Liver (tissue), 9 donors: Measurements from ENCODE around the gene MYO3B. TPM values are rescaled to one million over a fixed set of nuclear protein-coding genes. Genes with fewer than 3 reads are reported as not detected.

Experiments
- DNase-seq: peaks from one replicate; pipeline ENCODE4 v3.0.0-alpha.2; 2017; ENCODE audit warnings: low spot score
- H3K27ac ChIP-seq, 2 donors: one replicate each; pipeline ENCODE4 v1.7.0; 2013; ENCODE audit warnings: inconsistent platforms in 2 of 2, low read length in 2 of 2, control low read depth in 1 of 2, low read depth in 1 of 2, mild to moderate bottlenecking in 1 of 2
- H3K27me3 ChIP-seq, 4 donors: one replicate each; pipeline versions ENCODE4 v1.6.1 to v1.7.0; 2013; ENCODE audit warnings: low read length in 3 of 4, inconsistent platforms in 1 of 4, mild to moderate bottlenecking in 1 of 4, moderate library complexity in 1 of 4; ENCODE audit not compliant: control insufficient read depth in 4 of 4, insufficient read depth in 4 of 4
- H3K36me3 ChIP-seq, 4 donors: one replicate each; pipeline versions ENCODE4 v1.6.1 to v1.7.0; 2013; ENCODE audit warnings: low read length in 3 of 4, mild to moderate bottlenecking in 3 of 4, low read depth in 1 of 4, moderate library complexity in 1 of 4; ENCODE audit not compliant: control insufficient read depth in 4 of 4, insufficient read depth in 3 of 4
- H3K4me1 ChIP-seq, 4 donors: one replicate each; pipeline versions ENCODE4 v1.6.1 to v1.7.0; 2013; ENCODE audit warnings: low read length in 3 of 4, mild to moderate bottlenecking in 3 of 4, moderate library complexity in 1 of 4; ENCODE audit not compliant: control insufficient read depth in 4 of 4, insufficient read depth in 4 of 4
- H3K4me3 ChIP-seq, 3 donors: one replicate each; pipeline versions ENCODE4 v1.6.1 to v1.7.0; 2013; ENCODE audit warnings: low read length in 3 of 3, control low read depth in 1 of 3, low read depth in 1 of 3, mild to moderate bottlenecking in 1 of 3
- H3K9ac ChIP-seq, 2 donors: one replicate each; pipeline ENCODE4 v1.7.0; 2013; ENCODE audit warnings: low read length in 2 of 2, mild to moderate bottlenecking in 2 of 2, moderate library complexity in 2 of 2, control low read depth in 1 of 2, low read depth in 1 of 2
- H3K9me3 ChIP-seq, 4 donors: one replicate each; pipeline versions ENCODE4 v1.6.1 to v1.7.0; 2013; ENCODE audit warnings: low read length in 3 of 4; ENCODE audit not compliant: control insufficient read depth in 4 of 4
- ATF3 ChIP-seq: IDR thresholded peaks from 2 replicates; pipeline ENCODE4 v1.6.1; 2016; ENCODE audit warnings: antibody characterized with exemption
- CTCF ChIP-seq: fragments of 150-350 bp; IDR thresholded peaks from 2 replicates; pipeline ENCODE4 v1.5.1; 2017; ENCODE audit warnings: improper control_type of control experiment, low read depth, low read length; ENCODE audit not compliant: missing input control
- EGR1 ChIP-seq, 2 donors: IDR thresholded peaks; 2 replicates each; pipeline ENCODE4 v1.6.1; 2016 to 2018; ENCODE audit warnings: antibody characterized with exemption in 2 of 2, low read depth in 2 of 2
- FOXA1 ChIP-seq: IDR thresholded peaks from 2 replicates; pipeline ENCODE4 v1.6.1; 2016; ENCODE audit warnings: antibody characterized with exemption
- FOXA2 ChIP-seq: IDR thresholded peaks from 2 replicates; pipeline ENCODE4 v1.6.1; 2016; ENCODE audit warnings: antibody characterized with exemption
- HNF4A ChIP-seq, 2 donors: conservative IDR thresholded peaks; 2 replicates each; pipeline ENCODE4 v1.6.1; 2016; ENCODE audit warnings: antibody characterized with exemption in 2 of 2, mild to moderate bottlenecking in 2 of 2
- HNF4G ChIP-seq: IDR thresholded peaks from 2 replicates; pipeline ENCODE4 v1.6.1; 2016; ENCODE audit warnings: antibody characterized with exemption
- JUND ChIP-seq, 2 donors: IDR thresholded peaks; 2 replicates each; pipeline ENCODE4 v1.6.1; 2016; ENCODE audit warnings: antibody characterized with exemption in 2 of 2
- MAX ChIP-seq: IDR thresholded peaks from 2 replicates; pipeline ENCODE4 v1.6.1; 2016; ENCODE audit warnings: antibody characterized with exemption
- NR2F2 ChIP-seq: IDR thresholded peaks from 2 replicates; pipeline ENCODE4 v1.6.1; 2016; ENCODE audit warnings: antibody characterized with exemption
- RAD21 ChIP-seq, 2 donors: IDR thresholded peaks; 2 replicates each; pipeline ENCODE4 v1.6.1; 2016; ENCODE audit warnings: antibody characterized with exemption in 2 of 2, mild to moderate bottlenecking in 2 of 2
- REST ChIP-seq: IDR thresholded peaks from 2 replicates; pipeline ENCODE4 v1.6.1; 2016; ENCODE audit warnings: antibody characterized with exemption, mild to moderate bottlenecking
- RXRA ChIP-seq, 2 donors: IDR thresholded peaks; 2 replicates each; pipeline ENCODE4 v1.6.1; 2017 to 2018; ENCODE audit warnings: antibody characterized with exemption in 2 of 2, mild to moderate bottlenecking in 1 of 2
- YY1 ChIP-seq: IDR thresholded peaks from 2 replicates; pipeline ENCODE4 v1.6.1; 2016; ENCODE audit warnings: antibody characterized with exemption, mild to moderate bottlenecking
- ZBTB33 ChIP-seq: IDR thresholded peaks from 2 replicates; pipeline ENCODE4 v1.6.1; 2016; ENCODE audit warnings: antibody characterized with exemption
- WGBS: extraction: QIAGEN DNeasy Blood & Tissue Kit; methylation state at CpG from one replicate; pipeline ENCODE4 v1.1.7; 2013; 5-methylcytosine and 5-hydroxymethylcytosine counted together
- polyA plus RNA-seq, 2 donors: library from polyadenylated mRNA; stranded (reverse) in 1 of 2; unstranded in 1 of 2; fragments of 200-250 nt in 1 of 2; fragments of >200 nt in 1 of 2; fragmentation: Nextera tagmentation in 1 of 2; extraction: Ambion mirVana in 1 of 2; gene quantifications; one replicate each; pipeline versions ENCODE4 v1.2.1 to v1.2.3, GENCODE V29; 2013 to 2015
- total RNA-seq, 2 donors: library from RNA; depleted of rRNA; stranded (reverse); fragments of >200 nt; gene quantifications; one replicate each; pipeline ENCODE4 v1.2.3, GENCODE V29; 2014
- donor health status: healthy.
- donor health status: healthy.
- donor health status: healthy.
- donor health status: healthy.
- donor health status: healthy.

Gene MYO3B
- total and polyA plus RNA-seq, 4 donors = under 0.01 to 0.05 TPM; not detected in 2

- no peaks in the 10 kb centered on the region for H3K9me3 ChIP-seq
- H3K27me3 ChIP-seq = no peaks in the 10 kb centered on the region
- H3K9ac ChIP-seq = no peak overlapping the region
- no peak overlapping the region for H3K4me3 ChIP-seq
- no peaks in the 10 kb centered on the region for H3K36me3 ChIP-seq
- H3K27ac ChIP-seq = no peak overlapping the region
- WGBS = 90% methylated on average over 5 of the region's 5 CpGs
- DNase-seq = no peak
- no peak for TF ChIP-seq RAD21 (IDR thresholded peaks at IDR 0.05)
- TF ChIP-seq HNF4G = no peak
- no peak for TF ChIP-seq CTCF
- no peak for TF ChIP-seq RXRA (IDR thresholded peaks at IDR 0.05)
- peaks cover 0 to 3% (median 0%) of the 10 kb centered on the region in 4 donors for H3K4me1 ChIP-seq
These were observed 315.6 kb downstream of the MYO3B start for GRCh38 chr2:170493426-170494097.

- no peak overlapping the region for H3K4me3 ChIP-seq
- DNase-seq = no peak
- no peaks in the 10 kb centered on the region for H3K9me3 ChIP-seq
- peaks cover 0 to 2% (median 0%) of the 10 kb centered on the region in 4 donors for H3K27me3 ChIP-seq
- H3K4me1 ChIP-seq = no peaks in the 10 kb centered on the region
- H3K36me3 ChIP-seq = no peaks in the 10 kb centered on the region
- H3K27ac ChIP-seq = no peak overlapping the region
- no peak overlapping the region for H3K9ac ChIP-seq
- WGBS = 28% methylated on average over 1 of the region's 1 CpG
- TF ChIP-seq FOXA2 (no peak), ZBTB33 (no peak), HNF4A (conservative IDR thresholded peaks at IDR 0.05) (no peak), EGR1 (IDR thresholded peaks at IDR 0.05; ENCODE audit: low read depth in 2 of 2) (no peak), NR2F2 (no peak), YY1 (no peak), ATF3 (no peak), REST (no peak), RXRA (IDR thresholded peaks at IDR 0.05) (no peak), HNF4G (no peak), JUND (IDR thresholded peaks at IDR 0.05) (no peak), MAX (no peak), FOXA1 (no peak), CTCF (no peak)
These were observed 317.9 kb downstream of the MYO3B start for GRCh38 chr2:170495896-170496295.
